ENCODE measurements around the gene PFDN2. TPM values are rescaled to one million over a fixed set of nuclear protein-coding genes. Genes with fewer than 3 reads are reported as not detected.

The PFDN2 gene
- total RNA-seq, 2 experiments from 2014 or later = 108 to 136 TPM

DNA sequence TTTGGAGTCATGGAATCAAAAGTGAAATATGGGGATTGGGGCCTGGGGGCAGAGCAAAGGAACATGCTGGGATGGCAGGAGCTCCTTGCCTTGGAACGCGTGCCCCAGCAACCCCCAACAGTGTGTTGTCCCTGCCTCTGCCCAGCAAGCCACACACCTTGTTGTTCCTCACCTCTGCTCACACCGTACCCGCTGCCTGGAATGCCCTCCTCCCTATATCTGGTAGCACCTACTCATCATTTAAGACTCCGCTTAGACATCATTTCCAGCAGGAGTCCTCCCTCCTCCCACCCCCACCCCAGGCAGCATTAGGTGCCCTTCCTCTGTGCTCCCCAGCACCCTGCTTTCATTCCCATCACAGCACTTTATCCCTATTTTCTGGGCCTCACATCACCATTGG, 36.3 kb downstream of the PFDN2 start:
- CTCF ChIA-PET = interaction anchor here (0.6 to 3.7 kb wide), 3 partner anchors 13 to 53 kb away, joined by 3 to 21 read pairs (median 3); partner anchors contain the start of gene KLHDC9
- Mint-ChIP-seq H3K27me3 (peaks cover 2% of the 10 kb centered on the region), H3K36me3 (ENCODE audit: low read depth) (no peaks in the 10 kb centered on the region), H3K4me3 (no peak overlapping the region), H3K27ac (peak overlapping the region; percentile 1), H3K9me3 (ENCODE audit: low read depth) (no peaks in the 10 kb centered on the region), H3K4me1 (no peaks in the 10 kb centered on the region)
- no peak for ATAC-seq
- intact Hi-C loops (cut with DNase I, micrococcal nuclease) = no loop called here
- no peak for DNase-seq
- POLR2A ChIA-PET = no interaction called here

DNA sequence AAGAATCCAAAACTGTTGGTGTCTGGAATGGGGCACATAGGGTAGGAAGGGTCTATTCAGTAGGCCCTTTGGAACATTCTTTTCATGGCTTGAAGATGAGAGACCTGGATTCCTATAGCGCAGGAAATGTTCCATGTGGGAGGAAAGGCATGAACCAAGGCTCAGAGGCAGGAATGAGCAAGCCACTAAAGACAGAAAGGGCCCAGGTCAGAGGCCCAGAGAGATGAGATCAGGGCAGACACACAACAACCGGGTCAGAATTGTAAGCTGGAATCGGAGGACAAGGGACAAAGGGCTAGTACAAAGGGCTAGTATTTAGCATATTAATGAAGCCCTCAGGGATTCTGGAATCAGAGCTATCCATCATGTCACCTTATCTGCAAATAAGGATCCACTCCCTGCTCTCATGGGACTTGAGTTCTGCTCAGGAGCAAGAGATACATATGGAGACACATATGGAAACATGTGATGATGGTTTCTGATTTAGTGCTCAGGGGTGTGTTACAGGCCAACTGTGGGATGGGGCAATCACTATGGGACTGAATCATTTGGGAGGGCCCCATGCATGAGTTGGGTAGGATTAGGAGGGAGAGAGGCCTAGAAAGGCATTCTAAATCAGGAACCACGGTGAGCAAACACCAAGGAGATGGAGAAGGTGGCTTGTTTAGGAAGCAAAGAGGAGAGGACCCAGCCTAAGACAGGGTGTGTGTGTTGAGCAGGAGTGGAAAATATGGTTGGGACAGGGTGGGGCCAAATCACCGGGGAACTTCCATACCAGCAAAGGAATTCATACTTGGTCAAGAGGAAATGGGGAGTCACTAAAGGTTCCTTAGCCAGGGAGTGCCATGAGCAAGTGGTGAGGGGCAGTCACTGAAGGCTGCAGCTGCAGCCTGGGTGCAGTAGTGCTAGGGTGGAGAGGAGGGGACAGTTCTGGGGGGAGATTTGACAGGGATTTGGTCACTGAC, 37.1 kb downstream of the PFDN2 start:
- no peaks in the 10 kb centered on the region for H3K9me3 Mint-ChIP-seq (ENCODE audit: low read depth)
- ATAC-seq = peak; percentile 47
- peak overlapping the region; percentile 1 for H3K27ac Mint-ChIP-seq
- H3K4me1 Mint-ChIP-seq = no peaks in the 10 kb centered on the region
- no peak overlapping the region for H3K4me3 Mint-ChIP-seq
- ChIA-PET CTCF (interaction anchor here (0.5 to 3.7 kb wide), 5 partner anchors 9 to 244 kb away, joined by 3 to 21 read pairs (median 3); partner anchors contain the start of gene KLHDC9), POLR2A (no interaction called here)
- no peaks in the 10 kb centered on the region for H3K36me3 Mint-ChIP-seq (ENCODE audit: low read depth)
- intact Hi-C loops (cut with DNase I, micrococcal nuclease) = no loop called here
- no peak for DNase-seq
- H3K27me3 Mint-ChIP-seq = peaks cover 2% of the 10 kb centered on the region

DNA sequence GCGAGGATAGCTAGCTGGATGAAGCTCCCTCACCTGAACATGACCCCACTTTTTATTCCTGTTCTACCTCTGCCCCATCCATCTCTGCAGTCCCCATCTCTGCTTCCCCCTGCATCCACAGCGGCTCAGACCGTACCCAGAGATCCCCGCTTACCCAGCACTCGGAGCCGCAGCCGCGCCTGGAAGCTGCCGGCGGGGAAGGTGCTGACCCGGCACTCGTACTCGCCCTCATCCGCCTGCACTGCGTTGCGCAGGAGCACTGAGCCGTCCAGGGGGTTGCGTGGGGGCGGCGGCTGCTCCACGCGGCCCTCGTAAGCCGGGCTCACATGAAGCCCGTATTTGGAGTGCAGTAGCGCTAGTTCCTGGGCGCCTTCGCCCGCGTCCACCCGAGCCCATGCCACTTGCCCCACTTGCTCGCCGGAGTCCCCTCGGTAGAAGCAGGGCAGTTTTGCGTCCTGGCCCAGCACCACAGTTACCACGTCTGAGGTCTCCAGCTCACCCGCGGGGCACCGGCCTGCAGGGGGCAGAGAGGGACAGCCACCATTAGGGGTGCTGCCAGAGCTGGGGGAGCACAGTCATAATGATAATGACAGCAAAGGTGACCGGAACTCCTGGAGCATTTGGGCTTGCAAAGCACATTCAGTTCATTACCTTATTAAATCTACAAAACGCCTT, 38.3 kb downstream of the PFDN2 start:
- Mint-ChIP-seq H3K4me3 (no peak overlapping the region), H3K36me3 (ENCODE audit: low read depth) (no peaks in the 10 kb centered on the region), H3K9me3 (ENCODE audit: low read depth) (no peaks in the 10 kb centered on the region), H3K4me1 (no peaks in the 10 kb centered on the region), H3K27me3 (peaks cover 2% of the 10 kb centered on the region), H3K27ac (no peak overlapping the region)
- intact Hi-C loops (cut with DNase I, micrococcal nuclease) = no loop called here
- ATAC-seq (no peak), DNase-seq (no peak)
- ChIA-PET POLR2A (interaction anchor here (0.6 kb wide), 1 partner anchor 64 kb away, joined by 4 read pairs; no protein-coding TSS in a partner anchor), CTCF (interaction anchor here (0.9 to 3.7 kb wide), 3 partner anchors 10 to 33 kb away, joined by 3 to 21 read pairs (median 4); partner anchors contain the start of genes ARHGAP30, KLHDC9 and USF1)

DNA sequence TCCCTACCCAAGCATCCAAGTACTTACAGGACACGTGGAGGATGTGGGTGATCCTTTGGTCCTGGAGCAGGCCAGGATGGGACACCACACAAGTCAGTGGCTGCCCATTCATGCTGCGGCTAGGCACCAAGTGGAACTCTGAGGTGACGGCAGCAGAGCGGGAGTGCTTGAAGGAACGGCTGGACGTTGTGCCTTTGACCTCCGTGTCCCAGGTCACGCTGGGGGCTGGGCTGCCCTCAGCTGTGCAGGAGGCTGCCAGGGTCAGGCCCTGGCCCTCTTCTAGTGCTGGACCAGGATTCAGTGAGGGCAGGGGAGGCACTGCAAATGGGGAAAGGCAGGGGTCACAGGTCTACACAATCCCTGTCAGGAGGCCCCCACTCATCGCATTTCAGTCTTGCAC, 40.4 kb downstream of the PFDN2 start:
- Mint-ChIP-seq H3K4me3 (no peak overlapping the region), H3K9me3 (ENCODE audit: low read depth) (no peaks in the 10 kb centered on the region), H3K27ac (no peak overlapping the region), H3K4me1 (no peaks in the 10 kb centered on the region), H3K36me3 (ENCODE audit: low read depth) (no peaks in the 10 kb centered on the region), H3K27me3 (peaks cover 2% of the 10 kb centered on the region)
- ChIA-PET POLR2A (no interaction called here), CTCF (no interaction called here)
- intact Hi-C loops (cut with DNase I, micrococcal nuclease) = no loop called here
- ATAC-seq (no peak), DNase-seq (no peak)

DNA sequence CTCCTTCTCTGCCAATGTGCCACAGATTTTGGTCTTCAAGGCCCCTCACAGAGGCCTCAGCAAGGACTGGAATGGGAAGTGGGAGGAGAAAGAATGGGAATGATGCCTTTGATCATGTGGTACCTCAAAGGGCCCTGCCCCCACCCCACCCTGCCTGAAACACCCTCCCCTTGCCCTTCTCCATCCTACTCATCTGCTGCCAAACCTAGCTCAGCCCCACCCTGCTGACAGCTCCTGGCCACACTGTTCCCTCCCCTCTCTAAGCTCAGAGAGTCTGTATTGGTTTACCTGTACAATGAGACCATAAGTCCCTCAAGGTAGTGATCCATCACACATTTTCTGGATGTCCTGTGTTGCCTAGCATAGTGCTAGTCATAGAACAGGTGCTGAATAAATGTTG, 41.4 kb downstream of the PFDN2 start:
- CTCF ChIA-PET = interaction anchor here (1.0 kb wide), 2 partner anchors 20 to 23 kb away, joined by 3 to 4 read pairs; no protein-coding TSS in a partner anchor
- intact Hi-C loops (cut with DNase I, micrococcal nuclease) = no loop called here
- Mint-ChIP-seq H3K27me3 (peaks cover 2% of the 10 kb centered on the region), H3K36me3 (ENCODE audit: low read depth) (no peaks in the 10 kb centered on the region), H3K4me1 (peaks cover 7% of the 10 kb centered on the region), H3K27ac (no peak overlapping the region), H3K9me3 (ENCODE audit: low read depth) (no peaks in the 10 kb centered on the region), H3K4me3 (no peak overlapping the region)
- DNase-seq (no peak), ATAC-seq (no peak)
- POLR2A ChIA-PET = interaction anchor here (0.6 kb wide), 1 partner anchor 21 kb away, joined by 3 read pairs; no protein-coding TSS in a partner anchor

DNA sequence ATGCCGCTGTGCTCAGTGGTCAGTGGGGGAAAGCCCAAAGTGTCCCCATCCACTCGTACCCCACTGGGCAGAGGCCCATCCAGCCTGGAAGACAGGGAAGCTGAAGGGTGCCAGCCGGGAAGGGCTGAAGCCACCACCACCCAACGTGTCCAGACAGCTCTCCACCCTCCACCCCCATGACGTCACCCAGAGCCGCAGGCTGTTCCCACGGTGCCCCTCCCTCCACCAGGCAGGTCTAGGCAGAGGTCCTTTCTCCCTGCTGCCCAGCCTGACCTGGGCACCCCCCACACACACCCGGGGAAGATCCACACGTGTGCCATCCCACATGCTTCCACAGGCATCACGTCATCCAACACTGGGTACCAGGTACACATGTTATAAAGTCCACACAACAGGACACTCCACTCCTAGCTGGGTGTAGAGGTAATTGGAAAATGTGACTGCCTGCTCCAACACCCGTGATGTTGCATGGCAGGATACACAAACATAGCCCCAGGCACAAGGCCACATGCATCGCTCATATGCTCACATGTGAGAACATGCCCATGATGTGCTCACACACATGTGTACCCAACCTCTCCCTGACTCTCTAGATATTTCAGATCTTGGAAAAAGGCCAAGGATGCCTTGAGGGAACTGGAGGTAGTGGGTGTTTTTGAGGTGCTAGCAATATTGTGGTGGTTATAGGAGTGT, 43.0 kb downstream of the PFDN2 start:
- H3K9me3 Mint-ChIP-seq (ENCODE audit: low read depth) = peaks cover 2% of the 10 kb centered on the region
- no peak overlapping the region for H3K27ac Mint-ChIP-seq
- H3K27me3 Mint-ChIP-seq = peaks cover 2% of the 10 kb centered on the region
- no peaks in the 10 kb centered on the region for H3K36me3 Mint-ChIP-seq (ENCODE audit: low read depth)
- ChIA-PET CTCF (no interaction called here), POLR2A (no interaction called here)
- H3K4me3 Mint-ChIP-seq = no peak overlapping the region
- DNase-seq (no peak), ATAC-seq (no peak)
- H3K4me1 Mint-ChIP-seq = peaks cover 22% of the 10 kb centered on the region
- intact Hi-C loops (cut with DNase I, micrococcal nuclease) = loop anchor here in 1 of 2 experiments (5.0 kb wide), 1 partner anchor 38 kb away; the partner anchor contains the start of gene TSTD1

DNA sequence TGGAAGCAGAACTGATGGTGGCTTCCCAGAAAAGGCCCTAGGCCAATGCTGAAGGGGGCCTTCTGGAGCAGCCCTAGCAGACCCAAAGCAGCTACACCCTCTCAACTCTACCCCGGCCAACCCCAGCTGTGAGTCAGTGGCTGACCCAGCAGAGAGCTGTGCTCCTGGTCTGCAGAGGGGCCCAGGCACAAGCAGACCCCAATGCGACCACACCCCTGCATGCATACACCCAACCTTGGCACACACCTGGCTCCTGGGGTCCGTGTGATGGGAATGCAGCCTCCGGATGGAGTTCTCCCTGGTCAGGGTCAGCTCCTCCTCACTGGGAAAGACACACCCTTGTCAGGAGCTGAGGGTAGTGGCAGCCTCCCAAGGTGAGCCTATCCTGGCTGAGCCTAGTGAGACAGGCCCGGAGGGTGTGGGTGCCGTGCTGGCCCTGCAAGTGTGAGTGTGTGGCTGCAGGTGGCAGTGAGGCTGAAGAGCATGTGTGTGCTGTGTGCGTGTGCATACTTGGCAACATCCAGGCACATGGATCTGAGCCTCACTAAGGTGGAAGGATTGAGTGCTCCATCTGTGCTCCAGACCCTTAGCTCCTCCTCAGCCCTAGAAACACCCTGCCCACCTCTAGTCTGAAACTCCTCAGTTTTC, 44.2 kb downstream of the PFDN2 start:
- ATAC-seq (no peak), DNase-seq (no peak)
- H3K9me3 Mint-ChIP-seq (ENCODE audit: low read depth) = peaks cover 2% of the 10 kb centered on the region
- H3K27ac Mint-ChIP-seq = no peak overlapping the region
- peaks cover 9% of the 10 kb centered on the region for H3K36me3 Mint-ChIP-seq (ENCODE audit: low read depth)
- no peaks in the 10 kb centered on the region for H3K27me3 Mint-ChIP-seq
- ChIA-PET CTCF (interaction anchor here (0.7 to 8.3 kb wide), 3 partner anchors 20 to 35 kb away, joined by 3 to 126 read pairs (median 3); partner anchors contain the start of genes KLHDC9 and TSTD1), POLR2A (no interaction called here)
- no peak overlapping the region for H3K4me3 Mint-ChIP-seq
- H3K4me1 Mint-ChIP-seq = peaks cover 23% of the 10 kb centered on the region
- intact Hi-C loops (cut with DNase I, micrococcal nuclease) = loop anchor here in 1 of 2 experiments (5.0 kb wide), 1 partner anchor 36 kb away; the partner anchor contains the start of gene TSTD1

DNA sequence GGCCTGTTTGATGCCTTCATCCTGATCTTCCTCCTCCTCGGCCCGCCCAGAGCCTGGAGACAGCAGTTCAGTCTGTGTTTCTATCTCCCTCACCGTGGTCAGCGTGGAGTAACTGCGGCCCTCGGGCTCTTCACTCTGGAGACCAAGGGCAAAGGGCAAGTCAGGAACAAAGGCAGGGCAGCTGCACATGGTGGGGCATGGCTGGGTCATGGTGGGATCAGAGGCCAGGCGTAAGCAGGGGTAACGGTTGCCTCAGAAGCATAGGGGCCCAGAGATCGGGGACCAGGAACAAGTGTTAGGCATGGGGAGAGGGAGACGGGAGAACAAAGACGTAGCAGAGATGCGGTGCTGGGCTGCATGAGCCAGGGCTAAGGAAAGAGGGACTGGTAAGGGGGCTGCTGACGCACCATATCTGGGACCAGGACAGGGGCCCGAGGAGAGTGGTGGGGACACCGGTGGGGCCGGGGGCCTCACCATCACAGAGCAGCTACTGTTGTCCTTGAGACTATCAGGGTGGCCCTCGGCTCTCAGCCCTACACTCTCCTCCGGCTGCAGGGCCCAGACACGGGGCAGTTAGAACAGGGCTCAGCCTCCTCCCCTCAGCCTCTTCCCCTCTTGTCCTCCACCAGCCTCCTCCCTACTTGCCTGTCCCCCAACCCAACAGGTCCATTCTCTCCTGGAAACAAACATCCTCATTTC, 44.9 kb downstream of the PFDN2 start:
- H3K4me3 Mint-ChIP-seq = no peak overlapping the region
- ChIA-PET POLR2A (no interaction called here), CTCF (interaction anchor here (1.2 to 8.3 kb wide), 2 partner anchors 19 to 24 kb away, joined by 3 to 126 read pairs; partner anchors contain the start of gene KLHDC9)
- peaks cover 2% of the 10 kb centered on the region for H3K9me3 Mint-ChIP-seq (ENCODE audit: low read depth)
- no peaks in the 10 kb centered on the region for H3K27me3 Mint-ChIP-seq
- ATAC-seq (no peak), DNase-seq (no peak)
- intact Hi-C loops (cut with DNase I, micrococcal nuclease) = loop anchor here (1.0 to 5.0 kb wide), 3 partner anchors 24 to 66 kb away; partner anchors contain the start of gene TSTD1 (in 1 of the 2)
- H3K36me3 Mint-ChIP-seq (ENCODE audit: low read depth) = peaks cover 13% of the 10 kb centered on the region
- H3K4me1 Mint-ChIP-seq = peaks cover 27% of the 10 kb centered on the region
- H3K27ac Mint-ChIP-seq = peak overlapping the region; percentile 17

DNA sequence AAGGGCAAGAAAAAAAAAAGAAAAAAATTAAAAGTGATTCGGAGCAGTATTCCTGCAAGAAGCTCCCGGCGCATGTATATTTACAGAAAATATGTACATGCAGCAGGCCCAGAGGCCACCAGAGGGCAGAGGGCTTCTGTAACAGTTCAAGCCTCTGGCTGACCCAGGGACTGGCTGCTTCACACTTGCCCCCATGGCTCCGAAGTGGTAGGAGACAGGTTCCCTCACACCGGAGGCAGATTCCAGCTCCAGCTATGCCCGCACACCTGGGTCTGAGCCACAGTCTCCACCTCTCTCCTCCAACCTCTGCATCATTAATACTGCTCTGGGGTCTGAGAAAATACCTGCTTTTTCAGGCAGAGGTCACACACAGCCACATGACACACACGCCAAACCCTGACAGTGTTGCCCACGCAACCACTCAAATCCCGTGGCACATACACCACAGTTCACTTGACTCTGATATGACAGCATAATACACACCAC, 45.9 kb downstream of the PFDN2 start:
- ChIA-PET POLR2A (no interaction called here), CTCF (interaction anchor here (0.6 to 8.3 kb wide), 13 partner anchors 8 to 365 kb away, joined by 3 to 126 read pairs (median 3); partner anchors contain the start of genes KLHDC9 and PPOX)
- Mint-ChIP-seq H3K27ac (peak overlapping the region; percentile 19), H3K27me3 (no peaks in the 10 kb centered on the region), H3K9me3 (ENCODE audit: low read depth) (peaks cover 2% of the 10 kb centered on the region), H3K36me3 (ENCODE audit: low read depth) (peaks cover 20% of the 10 kb centered on the region), H3K4me3 (no peak overlapping the region), H3K4me1 (peaks cover 35% of the 10 kb centered on the region)
- DNase-seq = peak; percentile 75
- no peak for ATAC-seq
- intact Hi-C loops (cut with DNase I, micrococcal nuclease) = loop anchor here (1.0 to 5.0 kb wide), 3 partner anchors 25 to 67 kb away; partner anchors contain the start of gene TSTD1 (in 1 of the 2)

Measured in activated CD4-positive, alpha-beta T cell treated with anti-CD3 and anti-CD28 coated beads for 36 hours (primary cell).